HEK293 (cell line): ENCODE results near the gene ING5.

ENCODE experiments used
- REST ChIP-seq: fragments of 450-650 bp; formaldehyde crosslinking; IDR thresholded peaks from 2 replicates; pipeline ENCODE4 v1.5.1; 2016; ENCODE audit warnings: missing biosample characterization, missing genetic modification characterization
- SETDB1 ChIP-seq: IDR thresholded peaks from one replicate; pipeline ENCODE4 v1.6.1; 2017; ENCODE audit warnings: mild to moderate bottlenecking, low read length, moderate library complexity, mixed read lengths; ENCODE audit not compliant: insufficient read length
- SP3 ChIP-seq: fragments of 450-650 bp; formaldehyde crosslinking; IDR thresholded peaks from 2 replicates; pipeline ENCODE4 v1.5.1; 2016; ENCODE audit warnings: missing biosample characterization, missing genetic modification characterization
- ZNF140 ChIP-seq: fragments of 450-650 bp; formaldehyde crosslinking; IDR thresholded peaks from 2 replicates; pipeline ENCODE4 v1.5.1; 2016; ENCODE audit warnings: missing biosample characterization, missing genetic modification characterization
- ZNF24 ChIP-seq: fragments of 450-650 bp; formaldehyde crosslinking; IDR thresholded peaks from 2 replicates; pipeline ENCODE4 v1.5.1; 2016; ENCODE audit warnings: missing biosample characterization, missing genetic modification characterization
- ZNF274 ChIP-seq, 2 experiments: fragments of 200-500 bp in 1 of 2; fragments of 450-650 bp in 1 of 2; sonication (Bioruptor generic) in 1 of 2; formaldehyde crosslinking in 1 of 2; IDR thresholded peaks; 2 replicates each; pipeline versions ENCODE4 v1.5.1 to v1.6.1; 2014 to 2016; ENCODE audit warnings: borderline replicate concordance in 1 of 2, inconsistent platforms in 1 of 2, low read length in 1 of 2, missing biosample characterization in 1 of 2, missing genetic modification characterization in 1 of 2
- TF ChIP-seq, protein P1 (sequence below): fragments of 450-650 bp; formaldehyde crosslinking; IDR thresholded peaks from 2 replicates; pipeline ENCODE4 v1.5.1; 2016; ENCODE audit warnings: missing biosample characterization, missing genetic modification characterization
- TF ChIP-seq, protein P2 (sequence below): fragments of 450-650 bp; formaldehyde crosslinking; optimal IDR thresholded peaks from 2 replicates; pipeline ENCODE3; 2016; ENCODE audit warnings: missing biosample characterization, mild to moderate bottlenecking, missing genetic modification characterization
- TF ChIP-seq, protein P3 (sequence below): fragments of 450-650 bp; formaldehyde crosslinking; IDR thresholded peaks from 2 replicates; pipeline ENCODE4 v1.5.1; 2017; ENCODE audit warnings: missing biosample characterization, mild to moderate bottlenecking, missing genetic modification characterization, moderate library complexity
- TF ChIP-seq, protein P4 (sequence below): fragments of 450-650 bp; formaldehyde crosslinking; IDR thresholded peaks from 2 replicates; pipeline ENCODE4 v1.5.1; 2016; ENCODE audit warnings: missing biosample characterization, missing genetic modification characterization, low read depth
- TF ChIP-seq, protein P5 (sequence below): fragments of 450-650 bp; formaldehyde crosslinking; IDR thresholded peaks from 2 replicates; pipeline ENCODE4 v1.5.1; 2016; ENCODE audit warnings: missing biosample characterization, missing genetic modification characterization

DNA sequence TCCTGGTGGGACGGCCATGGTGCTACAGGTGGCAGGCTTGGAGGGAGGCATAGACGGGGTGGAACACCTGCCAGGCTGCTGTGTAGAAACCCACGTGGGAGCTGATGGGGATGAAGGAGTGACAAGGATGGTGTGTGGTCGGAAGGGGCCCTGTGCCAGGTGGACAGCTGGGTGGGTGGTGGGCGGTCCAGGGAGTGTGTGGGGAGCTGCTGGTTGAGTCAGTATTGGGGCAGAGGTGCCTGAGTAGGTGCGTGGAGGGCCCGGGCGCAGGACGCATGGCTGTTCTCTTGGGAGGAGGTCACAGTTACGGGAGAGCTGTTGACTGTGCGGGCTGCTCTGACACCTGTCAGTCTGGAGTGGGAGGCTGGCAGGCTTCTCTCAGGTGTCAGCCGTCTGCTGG is 20.0 kb downstream of the ING5 start:
- no peak for TF ChIP-seq REST
- TF ChIP-seq, protein P1, sequence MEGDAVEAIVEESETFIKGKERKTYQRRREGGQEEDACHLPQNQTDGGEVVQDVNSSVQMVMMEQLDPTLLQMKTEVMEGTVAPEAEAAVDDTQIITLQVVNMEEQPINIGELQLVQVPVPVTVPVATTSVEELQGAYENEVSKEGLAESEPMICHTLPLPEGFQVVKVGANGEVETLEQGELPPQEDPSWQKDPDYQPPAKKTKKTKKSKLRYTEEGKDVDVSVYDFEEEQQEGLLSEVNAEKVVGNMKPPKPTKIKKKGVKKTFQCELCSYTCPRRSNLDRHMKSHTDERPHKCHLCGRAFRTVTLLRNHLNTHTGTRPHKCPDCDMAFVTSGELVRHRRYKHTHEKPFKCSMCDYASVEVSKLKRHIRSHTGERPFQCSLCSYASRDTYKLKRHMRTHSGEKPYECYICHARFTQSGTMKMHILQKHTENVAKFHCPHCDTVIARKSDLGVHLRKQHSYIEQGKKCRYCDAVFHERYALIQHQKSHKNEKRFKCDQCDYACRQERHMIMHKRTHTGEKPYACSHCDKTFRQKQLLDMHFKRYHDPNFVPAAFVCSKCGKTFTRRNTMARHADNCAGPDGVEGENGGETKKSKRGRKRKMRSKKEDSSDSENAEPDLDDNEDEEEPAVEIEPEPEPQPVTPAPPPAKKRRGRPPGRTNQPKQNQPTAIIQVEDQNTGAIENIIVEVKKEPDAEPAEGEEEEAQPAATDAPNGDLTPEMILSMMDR (tag by site-specific recombination): no peak
- TF ChIP-seq, protein P2, sequence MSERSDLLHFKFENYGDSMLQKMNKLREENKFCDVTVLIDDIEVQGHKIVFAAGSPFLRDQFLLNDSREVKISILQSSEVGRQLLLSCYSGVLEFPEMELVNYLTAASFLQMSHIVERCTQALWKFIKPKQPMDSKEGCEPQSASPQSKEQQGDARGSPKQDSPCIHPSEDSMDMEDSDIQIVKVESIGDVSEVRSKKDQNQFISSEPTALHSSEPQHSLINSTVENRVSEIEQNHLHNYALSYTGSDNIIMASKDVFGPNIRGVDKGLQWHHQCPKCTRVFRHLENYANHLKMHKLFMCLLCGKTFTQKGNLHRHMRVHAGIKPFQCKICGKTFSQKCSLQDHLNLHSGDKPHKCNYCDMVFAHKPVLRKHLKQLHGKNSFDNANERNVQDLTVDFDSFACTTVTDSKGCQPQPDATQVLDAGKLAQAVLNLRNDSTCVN (tag by site-specific recombination): no peak
- TF ChIP-seq, protein P3, sequence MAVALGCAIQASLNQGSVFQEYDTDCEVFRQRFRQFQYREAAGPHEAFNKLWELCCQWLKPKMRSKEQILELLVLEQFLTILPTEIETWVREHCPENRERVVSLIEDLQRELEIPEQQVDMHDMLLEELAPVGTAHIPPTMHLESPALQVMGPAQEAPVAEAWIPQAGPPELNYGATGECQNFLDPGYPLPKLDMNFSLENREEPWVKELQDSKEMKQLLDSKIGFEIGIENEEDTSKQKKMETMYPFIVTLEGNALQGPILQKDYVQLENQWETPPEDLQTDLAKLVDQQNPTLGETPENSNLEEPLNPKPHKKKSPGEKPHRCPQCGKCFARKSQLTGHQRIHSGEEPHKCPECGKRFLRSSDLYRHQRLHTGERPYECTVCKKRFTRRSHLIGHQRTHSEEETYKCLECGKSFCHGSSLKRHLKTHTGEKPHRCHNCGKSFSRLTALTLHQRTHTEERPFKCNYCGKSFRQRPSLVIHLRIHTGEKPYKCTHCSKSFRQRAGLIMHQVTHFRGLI (tag by site-specific recombination): no peak
- TF ChIP-seq ZNF24 (tag by site-specific recombination): no peak
- no peak for TF ChIP-seq ZNF140 (tag by site-specific recombination)
- TF ChIP-seq, protein P4, sequence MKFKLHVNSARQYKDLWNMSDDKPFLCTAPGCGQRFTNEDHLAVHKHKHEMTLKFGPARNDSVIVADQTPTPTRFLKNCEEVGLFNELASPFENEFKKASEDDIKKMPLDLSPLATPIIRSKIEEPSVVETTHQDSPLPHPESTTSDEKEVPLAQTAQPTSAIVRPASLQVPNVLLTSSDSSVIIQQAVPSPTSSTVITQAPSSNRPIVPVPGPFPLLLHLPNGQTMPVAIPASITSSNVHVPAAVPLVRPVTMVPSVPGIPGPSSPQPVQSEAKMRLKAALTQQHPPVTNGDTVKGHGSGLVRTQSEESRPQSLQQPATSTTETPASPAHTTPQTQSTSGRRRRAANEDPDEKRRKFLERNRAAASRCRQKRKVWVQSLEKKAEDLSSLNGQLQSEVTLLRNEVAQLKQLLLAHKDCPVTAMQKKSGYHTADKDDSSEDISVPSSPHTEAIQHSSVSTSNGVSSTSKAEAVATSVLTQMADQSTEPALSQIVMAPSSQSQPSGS: no peak
- no peak for TF ChIP-seq SP3 (tag by site-specific recombination)
- no peak for TF ChIP-seq ZNF274 (IDR thresholded peaks at IDR 0.05; ENCODE audit: low read length)
- no peak for TF ChIP-seq ZNF274 (tag by site-specific recombination; IDR thresholded peaks at IDR 0.05; ENCODE audit: borderline replicate concordance)
- no peak for TF ChIP-seq SETDB1
- TF ChIP-seq, protein P5, sequence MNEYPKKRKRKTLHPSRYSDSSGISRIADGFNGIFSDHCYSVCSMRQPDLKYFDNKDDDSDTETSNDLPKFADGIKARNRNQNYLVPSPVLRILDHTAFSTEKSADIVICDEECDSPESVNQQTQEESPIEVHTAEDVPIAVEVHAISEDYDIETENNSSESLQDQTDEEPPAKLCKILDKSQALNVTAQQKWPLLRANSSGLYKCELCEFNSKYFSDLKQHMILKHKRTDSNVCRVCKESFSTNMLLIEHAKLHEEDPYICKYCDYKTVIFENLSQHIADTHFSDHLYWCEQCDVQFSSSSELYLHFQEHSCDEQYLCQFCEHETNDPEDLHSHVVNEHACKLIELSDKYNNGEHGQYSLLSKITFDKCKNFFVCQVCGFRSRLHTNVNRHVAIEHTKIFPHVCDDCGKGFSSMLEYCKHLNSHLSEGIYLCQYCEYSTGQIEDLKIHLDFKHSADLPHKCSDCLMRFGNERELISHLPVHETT: no peak
